HG03342 (cell line): ENCODE results near the gene AGAP9.
"Not testable (repeated sequence)": the region's sequence is repeated elsewhere in the genome, so short reads cannot be mapped to it uniquely, and the experiment has no call there.

Experiments used
- ATAC-seq: cut with Tn5 transposase; IDR thresholded peaks from one replicate; pipeline ENCODE4 v1.9.1; 2021; ENCODE audit warnings: mild to moderate bottlenecking, moderate library complexity; ENCODE audit not compliant: unreplicated experiment

The AGAP9 gene

DNA sequence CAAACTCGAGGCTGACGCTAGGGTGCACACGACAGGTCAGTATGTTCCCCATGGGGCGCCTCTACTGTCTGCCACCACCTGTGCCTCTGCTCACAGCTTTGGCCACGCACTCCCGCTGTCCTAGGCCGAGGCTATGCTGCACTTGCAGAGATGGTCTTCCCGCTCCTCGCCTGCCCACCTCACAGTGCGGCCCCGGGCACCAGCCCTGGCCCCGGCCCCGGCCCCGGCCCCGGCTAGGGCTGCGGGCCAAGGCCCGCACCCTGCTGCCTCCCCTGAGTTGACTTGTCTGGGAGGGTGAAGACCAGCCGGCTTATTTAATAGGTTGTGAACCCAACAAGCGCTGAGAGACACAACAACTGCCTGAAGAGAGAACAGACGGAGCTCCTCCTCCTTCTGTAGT is at the start of gene AGAP9:
Gene AGAP9 (minus strand): TSS at position 164 of the 400 bp plus-strand sequence. CDS start 112 bp downstream, at position 52.
- ATAC-seq, result not testable (repeated sequence)

GRCh38 chr10:47571138-47571912 is 47.9 kb upstream of the AGAP9 start:
- ATAC-seq, result not testable (repeated sequence)

DNA sequence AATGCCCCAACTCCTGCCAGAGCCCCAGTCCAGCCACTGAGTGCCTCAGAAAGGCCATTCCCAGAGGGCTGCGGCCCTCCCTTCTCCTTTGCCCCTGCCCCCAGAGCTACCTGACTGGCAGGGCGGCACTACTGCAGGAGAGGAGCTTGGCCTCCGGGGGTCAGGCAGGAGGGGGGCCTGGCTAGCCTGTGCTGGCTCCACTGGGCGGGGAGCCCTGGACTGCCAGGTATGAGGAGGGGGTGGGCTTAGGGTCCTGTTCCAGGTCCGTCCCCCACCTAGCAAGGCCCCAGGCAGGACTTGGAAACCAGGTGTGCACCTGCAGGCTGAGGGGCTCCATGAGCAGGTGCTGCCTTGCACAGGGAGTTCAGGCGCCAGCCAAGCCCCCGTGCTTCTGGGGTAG is 43.3 kb upstream of the AGAP9 start:
- not testable (repeated sequence) for ATAC-seq

DNA sequence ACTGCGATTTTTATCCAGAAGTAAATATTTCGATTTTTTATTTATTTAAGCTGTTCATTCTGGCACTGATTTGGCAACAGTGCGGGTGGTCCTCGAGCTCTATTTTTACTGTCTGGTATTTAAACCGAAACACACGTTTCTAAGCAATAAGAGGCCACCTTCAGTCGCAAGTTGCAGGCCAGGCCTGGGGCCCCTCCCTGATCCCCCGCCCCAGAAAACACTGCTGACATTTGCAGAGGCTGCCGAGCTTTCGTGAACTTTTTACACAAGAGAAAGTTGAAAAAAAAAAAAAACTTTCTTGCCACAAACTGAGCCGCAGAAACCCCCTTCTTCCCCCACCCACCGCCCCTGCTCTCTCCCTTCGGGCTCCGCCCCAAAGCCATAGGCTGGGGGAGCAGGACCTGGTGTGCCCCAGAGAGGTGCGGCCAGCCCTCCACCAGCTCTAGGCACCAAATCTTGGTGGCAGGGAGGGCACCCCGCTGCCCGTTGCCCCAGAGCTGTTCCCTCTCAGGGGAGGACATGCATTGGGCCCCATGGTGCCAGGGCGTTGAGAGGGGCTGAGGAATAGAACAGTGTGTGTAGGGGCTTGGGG is 42.8 kb upstream of the AGAP9 start:
- not testable (repeated sequence) for ATAC-seq

- ATAC-seq, result not testable (repeated sequence)
These were observed 42.1 kb upstream of the AGAP9 start for GRCh38 chr10:47565517-47565920.

- ATAC-seq, result not testable (repeated sequence)
These were observed 41.5 kb upstream of the AGAP9 start for GRCh38 chr10:47564953-47565352.

DNA sequence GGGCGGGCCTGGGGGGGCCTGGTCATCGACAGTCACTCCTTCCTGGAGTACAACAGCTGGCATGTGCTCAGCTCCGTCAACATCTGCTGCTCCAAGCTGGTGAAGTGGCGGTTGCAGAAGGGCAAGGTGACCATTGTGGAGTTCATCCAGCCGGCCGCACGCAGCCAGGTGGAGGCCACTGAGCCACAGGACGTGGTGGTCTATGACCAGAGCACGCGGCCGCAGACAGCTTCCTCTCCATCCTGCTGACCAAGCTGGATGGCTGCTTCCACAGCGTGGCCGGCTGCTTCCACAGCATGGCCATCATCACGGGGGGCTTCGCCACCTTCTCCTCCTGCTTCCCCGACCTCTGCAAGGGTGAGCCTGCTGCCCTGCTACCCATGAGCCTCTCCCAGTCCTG is 40.9 kb upstream of the AGAP9 start:
- ATAC-seq, result not testable (repeated sequence)

DNA sequence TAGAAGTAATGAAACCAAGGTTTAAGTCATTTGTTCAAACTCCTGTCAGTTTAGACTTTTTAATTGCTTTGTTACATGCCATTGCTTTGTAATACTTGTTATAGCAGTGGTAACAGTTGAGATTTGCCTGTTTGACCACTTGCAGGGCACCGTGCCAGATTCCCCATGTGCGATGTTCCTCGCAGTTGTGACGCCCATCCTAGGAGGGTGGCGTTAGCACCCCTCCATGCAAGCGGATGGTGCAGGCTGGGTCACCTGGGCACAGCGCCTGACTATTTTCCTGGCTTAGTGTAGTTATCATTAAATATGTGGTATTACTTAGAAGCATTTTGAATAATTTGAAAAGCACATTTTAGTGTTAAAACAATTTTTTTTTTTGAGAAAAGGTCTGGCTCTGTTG is 37.0 kb upstream of the AGAP9 start:
- not testable (repeated sequence) for ATAC-seq

- not testable (repeated sequence) for ATAC-seq
These were observed 36.4 kb upstream of the AGAP9 start for GRCh38 chr10:47559718-47560308.

- ATAC-seq, result not testable (repeated sequence)
These were observed 34.7 kb upstream of the AGAP9 start for GRCh38 chr10:47558109-47558508.

DNA sequence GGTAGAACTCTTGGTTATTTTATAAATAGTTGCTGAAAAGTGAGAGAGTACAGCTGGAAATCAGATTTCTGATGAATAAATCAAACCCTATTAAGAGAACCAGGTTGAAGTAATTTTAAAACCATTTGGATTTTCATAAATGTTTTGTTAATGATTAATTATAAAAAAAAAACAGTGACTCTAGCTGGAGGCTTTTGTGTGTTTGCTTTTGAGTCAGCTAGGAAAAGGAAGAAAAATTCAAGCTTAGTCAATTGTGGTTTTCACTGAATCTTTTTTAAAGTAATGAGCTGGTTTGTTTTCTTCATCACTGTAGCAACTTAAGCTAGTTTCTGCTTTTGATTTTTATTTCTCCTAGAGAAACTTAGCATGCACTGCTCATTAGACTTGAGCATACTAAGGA is 34.2 kb upstream of the AGAP9 start:
- peak; percentile 40 for ATAC-seq

- not testable (repeated sequence) for ATAC-seq
These were observed 31.9 kb upstream of the AGAP9 start for GRCh38 chr10:47555334-47555733.

DNA sequence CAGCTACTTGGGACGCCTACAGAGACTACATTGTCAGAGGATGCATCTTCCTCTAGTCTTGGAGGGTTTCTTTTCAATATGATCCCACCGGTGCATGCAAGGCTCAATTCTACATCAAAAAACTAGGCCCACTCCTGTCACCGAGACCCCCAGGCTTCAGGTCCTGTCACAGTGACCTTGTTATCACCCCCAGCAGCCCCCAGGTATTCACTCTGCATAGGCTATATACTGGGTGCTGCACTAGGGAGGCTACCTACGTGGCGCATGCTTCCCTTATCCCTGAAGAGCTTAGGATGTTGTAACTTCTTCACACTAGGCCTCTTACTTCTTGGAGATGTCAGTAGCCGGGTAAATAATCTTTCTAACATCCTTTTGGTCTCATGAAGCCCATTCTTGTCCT is 31.1 kb upstream of the AGAP9 start:
- ATAC-seq, result not testable (repeated sequence)

DNA sequence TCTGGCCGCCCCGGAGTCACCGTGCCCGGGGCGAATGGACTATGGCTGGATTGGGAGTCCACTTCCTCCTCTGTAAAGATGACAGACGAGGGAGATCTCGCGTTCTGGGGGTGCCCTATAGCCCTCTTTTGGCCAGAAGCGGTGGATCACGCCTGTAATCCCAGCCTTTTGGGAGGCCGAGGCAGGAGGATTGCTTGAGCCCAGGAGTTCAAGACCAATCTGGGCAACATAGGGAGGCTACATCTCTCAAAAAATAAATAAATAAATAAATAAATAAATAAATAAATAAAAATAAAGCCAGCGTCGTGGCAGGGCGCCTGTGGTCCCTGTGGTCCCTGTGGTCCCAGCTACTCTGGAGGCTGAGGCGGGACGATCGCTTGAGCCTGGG is 30.4 kb upstream of the AGAP9 start:
- ATAC-seq, result not testable (repeated sequence)

GRCh38 chr10:47553214-47553859 is 29.9 kb upstream of the AGAP9 start:
- ATAC-seq, result peak; percentile 79

DNA sequence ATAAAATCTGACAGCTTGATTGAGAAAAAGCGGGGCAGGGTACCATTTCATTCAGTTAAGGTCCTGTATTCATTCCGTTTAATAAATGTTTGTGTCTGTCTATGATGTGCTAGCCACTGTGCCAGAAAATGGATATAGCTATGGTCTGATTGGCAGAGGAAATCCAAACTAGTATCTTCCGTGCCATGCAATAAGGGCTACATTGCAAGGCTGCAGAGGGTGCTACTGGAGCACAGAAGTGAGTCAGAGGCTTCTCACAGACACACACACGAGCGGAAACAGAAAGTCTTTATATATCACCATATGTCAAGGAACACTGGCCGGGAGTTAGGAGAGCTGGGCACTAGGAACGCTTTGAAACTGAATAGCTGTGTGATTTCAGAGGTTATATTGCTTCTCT is 29.3 kb upstream of the AGAP9 start:
- ATAC-seq, result peak; percentile 44

- not testable (repeated sequence) for ATAC-seq
These were observed 23.8 kb upstream of the AGAP9 start for GRCh38 chr10:47547286-47547685.

- ATAC-seq, result not testable (repeated sequence)
These were observed 13.0 kb upstream of the AGAP9 start for GRCh38 chr10:47536430-47536829.

GRCh38 chr10:47502313-47502712 is 21.1 kb downstream of the AGAP9 start:
- ATAC-seq, result not testable (repeated sequence)

- not testable (repeated sequence) for ATAC-seq
These were observed 29.2 kb downstream of the AGAP9 start for GRCh38 chr10:47494226-47494625.

DNA sequence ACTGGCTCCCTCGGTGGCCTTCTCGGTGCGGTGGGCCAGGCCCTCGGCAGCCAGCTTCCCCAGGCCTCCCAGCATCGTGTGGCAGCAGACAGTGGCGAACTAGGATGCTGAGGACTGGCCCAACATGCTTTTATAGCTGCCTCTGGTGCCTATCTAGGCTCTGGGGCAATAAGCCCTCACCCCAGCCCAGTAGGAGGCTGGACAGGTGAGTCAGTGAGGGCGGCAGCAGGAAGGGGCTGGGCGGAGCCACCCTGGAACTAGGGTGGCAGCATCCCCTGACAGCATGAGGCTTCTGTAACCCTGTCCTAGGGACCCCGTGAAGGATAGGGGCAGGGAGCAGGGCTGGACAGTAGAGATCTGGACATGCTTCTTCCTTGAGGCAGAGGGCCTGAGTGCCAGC is 31.8 kb downstream of the AGAP9 start, which contains the start of gene FAM25G:
Gene FAM25G (minus strand): TSS at position 101 of the 400 bp plus-strand sequence. CDS start 26 bp downstream, at position 75.
- not testable (repeated sequence) for ATAC-seq
